HTR-8/SVneo (cell line): Measurements from ENCODE around the gene JADE3.
A peak's percentile ranks its signal among the peaks of the same experiment; 100 is the strongest.

Source experiments
- DNase-seq: peaks from one replicate; pipeline ENCODE4 v3.0.0; 2011; ENCODE audit warnings: low spot score, mixed read lengths; ENCODE audit not compliant: insufficient read length
- FAIRE-seq: peaks from 2 replicates; lab custom pipeline; 2011; peaks lifted over from hg19 to GRCh38; lab: Jason Lieb, UNC

Gene JADE3

DNA sequence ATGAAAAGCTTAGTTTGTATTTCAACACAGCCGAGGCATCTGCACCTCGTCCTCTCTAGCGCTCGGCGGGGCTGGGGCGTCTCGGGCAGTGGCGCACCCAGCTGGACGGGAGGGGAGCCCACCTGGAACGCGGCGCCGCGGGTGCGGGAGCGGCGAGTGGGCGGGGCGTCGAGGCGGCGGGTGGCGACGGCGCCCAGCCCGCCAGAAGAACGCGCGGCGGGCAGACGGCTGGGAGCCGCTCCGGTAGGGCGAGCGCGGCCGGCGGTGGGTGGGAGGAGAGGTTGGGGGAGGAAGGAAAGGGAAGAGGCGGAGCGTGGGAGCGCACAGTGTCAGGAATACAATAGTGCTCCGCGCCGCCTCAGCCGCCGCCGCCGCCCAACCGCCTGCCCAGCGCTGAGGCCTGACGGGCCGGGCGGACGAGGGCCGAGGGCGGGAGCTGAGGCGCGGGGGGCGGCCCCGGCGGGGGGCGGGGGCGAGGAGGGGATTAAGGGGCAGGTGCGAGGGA is at the start of gene JADE3:
Gene JADE3, plus strand, starts transcription at position 324 of the 505 bp plus-strand sequence. CDS start 72,474 bp downstream, outside the sequence.
- DNase-seq (peak; percentile 36), FAIRE-seq (no peak)

DNA sequence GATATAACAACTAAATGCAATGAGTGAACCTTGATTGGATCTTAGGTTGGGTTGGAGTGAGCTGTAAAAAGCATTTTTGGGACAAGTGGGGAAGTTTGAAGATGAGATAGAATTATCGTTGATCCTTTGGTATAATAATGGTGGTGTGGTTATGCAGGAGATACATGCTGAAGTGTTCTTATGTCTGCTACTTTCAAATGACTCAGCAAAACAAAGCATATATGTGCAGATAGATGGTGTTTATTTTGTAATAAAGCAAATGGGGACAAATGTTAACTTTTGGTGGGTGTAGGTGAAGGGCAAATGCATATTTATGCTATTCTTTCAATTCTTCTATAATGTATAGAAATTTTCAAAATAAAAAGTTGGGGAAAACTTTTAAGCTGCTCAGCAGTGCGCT is 49.1 kb upstream of the JADE3 start:
- DNase-seq = no peak
- FAIRE-seq = no peak

DNA sequence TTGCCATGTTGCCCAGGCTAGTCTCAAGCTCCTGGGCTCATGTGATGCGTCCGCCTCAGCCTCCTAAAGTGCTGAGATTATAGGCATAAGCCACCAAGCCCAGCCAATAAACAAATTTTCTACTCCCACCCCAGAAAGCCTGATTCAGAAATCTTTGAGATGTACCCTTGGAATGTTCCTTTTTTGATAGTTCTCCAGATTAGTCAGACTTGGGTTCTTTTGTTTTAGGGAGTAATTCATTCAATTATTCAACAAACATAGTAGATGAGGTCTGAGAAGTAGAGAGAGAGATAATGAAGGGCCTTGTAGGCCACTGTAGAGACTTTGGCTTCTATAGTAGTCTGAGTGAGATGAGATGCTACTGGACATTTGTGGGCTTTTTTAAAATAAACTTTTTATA is 47.6 kb upstream of the JADE3 start:
- FAIRE-seq (no peak), DNase-seq (no peak)

DNA sequence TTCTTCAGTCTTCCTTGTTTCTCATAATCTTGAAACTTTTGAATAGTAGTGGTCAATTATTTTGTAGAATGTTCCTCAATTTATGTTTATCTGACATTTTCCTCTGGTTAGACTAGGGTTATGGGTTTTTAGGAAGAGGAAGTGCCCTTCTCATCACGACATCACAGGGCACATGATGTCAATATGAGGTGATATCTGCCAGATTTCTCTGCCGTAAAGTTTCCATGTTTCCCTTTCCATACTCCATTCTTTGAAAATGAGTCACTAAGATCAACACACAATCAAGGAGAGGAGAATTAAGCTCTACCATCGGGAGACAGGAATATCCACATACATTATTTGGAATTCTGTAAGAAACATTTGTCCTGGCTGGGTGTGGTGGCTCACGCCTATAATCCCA is 46.9 kb upstream of the JADE3 start:
- FAIRE-seq (no peak), DNase-seq (peak; percentile 11)

DNA sequence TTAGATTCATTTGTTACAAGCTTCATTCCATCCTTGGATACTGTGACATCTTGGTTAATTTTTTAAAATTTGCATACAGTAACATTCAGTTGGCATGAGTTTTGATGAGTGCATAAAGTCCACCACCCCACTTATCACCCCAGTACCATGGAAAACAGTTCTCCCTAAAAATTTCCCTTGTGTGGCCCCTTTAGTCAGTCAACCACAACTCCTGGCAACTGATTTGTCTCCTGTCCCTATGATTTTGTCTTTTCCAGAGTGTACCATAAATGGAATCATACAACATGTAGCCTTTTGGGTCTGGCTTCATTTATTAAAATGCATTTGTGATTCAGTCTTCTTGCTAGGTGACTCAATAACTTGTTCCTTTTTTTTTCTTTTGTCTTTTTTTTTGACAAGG is 45.5 kb upstream of the JADE3 start:
- DNase-seq = no peak
- no peak for FAIRE-seq

DNA sequence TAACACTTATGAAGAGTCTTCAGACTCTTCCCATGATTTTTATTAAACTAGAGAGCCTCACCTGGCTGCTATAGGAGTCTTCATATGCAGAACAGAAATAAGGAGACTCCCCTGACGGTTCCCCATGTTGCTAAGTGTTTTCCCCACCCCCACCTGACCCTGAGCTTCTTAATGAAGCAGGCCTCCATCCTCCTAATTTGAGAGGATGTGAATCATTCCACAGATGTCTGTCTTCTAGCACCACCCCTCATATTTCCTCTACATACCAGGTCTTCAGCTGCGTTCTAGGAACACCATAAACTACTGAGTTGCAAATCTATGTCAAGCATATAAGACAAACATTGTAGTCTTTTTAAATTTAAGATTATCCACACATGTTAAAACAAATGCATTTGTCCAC is 38.5 kb upstream of the JADE3 start:
- no peak for FAIRE-seq
- no peak for DNase-seq

DNA sequence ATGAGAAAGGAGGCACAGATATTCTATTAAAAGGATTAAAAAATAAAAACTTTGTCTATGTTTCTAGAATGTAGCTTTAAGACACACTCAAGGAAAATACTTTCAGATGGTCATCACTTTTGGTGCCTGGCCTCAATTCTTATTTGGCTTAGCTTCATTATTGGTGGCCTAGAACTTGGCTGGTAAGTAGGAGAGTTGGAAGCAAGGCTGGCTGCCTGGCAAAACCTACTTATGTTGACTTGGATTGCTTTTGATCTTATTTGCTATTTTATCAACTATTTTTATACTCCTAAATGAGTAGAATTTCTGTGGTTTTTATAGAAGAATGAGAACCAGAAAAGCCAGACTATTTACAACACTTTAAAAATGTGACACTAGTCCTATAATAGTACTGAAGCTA is 35.3 kb upstream of the JADE3 start:
- DNase-seq = no peak

DNA sequence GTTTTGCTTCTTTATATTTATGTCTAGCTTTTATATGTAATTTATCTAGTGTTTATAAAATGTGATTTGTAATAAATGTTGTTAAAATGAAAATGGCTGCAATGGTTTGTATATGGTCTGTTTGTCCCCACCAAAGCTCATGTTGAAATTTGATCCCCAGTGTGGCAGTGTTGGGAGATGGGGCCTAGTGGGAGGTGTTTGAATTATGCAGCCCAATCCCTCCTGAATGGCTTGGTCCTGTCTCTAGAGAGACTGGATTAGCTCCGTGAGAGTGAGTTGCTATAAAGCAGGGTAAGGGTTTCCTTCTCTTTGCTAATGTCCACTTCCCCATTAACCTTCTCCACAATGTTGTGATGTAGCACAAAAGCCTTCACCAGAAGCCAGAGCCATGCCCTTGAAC is 30.0 kb upstream of the JADE3 start:
- FAIRE-seq = no peak
- DNase-seq = no peak

More for the DNA sequence above, 35.3 kb upstream of the JADE3 start:
- FAIRE-seq = no peak

DNA sequence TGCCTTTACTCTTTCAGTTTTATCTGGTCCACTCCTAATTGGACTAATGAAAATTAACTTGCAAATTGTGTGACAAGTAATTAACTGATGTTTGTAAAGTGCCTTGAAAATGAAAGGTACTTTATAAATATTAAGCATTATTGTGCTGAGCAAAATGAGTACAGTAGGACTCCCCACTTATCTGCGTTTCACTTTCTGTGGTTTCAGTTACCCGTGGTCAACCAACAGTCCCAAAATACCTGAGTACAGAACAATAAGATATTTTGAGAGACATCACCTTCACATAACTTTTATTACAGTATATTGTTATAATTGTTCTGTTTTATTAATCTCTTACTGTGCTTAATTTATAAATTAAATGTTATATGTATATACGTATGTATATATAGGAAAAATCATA is 27.4 kb upstream of the JADE3 start:
- FAIRE-seq (no peak), DNase-seq (no peak)

DNA sequence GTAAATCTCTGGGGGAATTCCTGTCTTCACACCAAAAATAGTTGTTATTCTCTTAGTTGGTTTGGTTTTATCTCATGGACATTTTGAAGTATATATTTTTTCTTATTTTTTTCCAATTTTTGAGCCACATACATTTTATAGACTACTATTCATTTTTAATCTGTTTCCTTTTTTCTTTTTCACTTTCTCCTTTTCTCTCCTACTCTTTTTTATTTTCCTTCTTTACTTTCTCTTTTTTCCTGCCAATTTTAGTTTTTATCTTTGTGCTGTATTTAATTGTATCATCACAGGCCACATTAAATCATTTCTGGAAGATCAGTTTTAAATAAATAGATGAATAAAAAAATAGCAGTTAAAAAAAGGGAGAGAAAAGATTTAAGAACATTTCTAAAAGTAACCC is 14.0 kb upstream of the JADE3 start:
- no peak for DNase-seq
- no peak for FAIRE-seq

DNA sequence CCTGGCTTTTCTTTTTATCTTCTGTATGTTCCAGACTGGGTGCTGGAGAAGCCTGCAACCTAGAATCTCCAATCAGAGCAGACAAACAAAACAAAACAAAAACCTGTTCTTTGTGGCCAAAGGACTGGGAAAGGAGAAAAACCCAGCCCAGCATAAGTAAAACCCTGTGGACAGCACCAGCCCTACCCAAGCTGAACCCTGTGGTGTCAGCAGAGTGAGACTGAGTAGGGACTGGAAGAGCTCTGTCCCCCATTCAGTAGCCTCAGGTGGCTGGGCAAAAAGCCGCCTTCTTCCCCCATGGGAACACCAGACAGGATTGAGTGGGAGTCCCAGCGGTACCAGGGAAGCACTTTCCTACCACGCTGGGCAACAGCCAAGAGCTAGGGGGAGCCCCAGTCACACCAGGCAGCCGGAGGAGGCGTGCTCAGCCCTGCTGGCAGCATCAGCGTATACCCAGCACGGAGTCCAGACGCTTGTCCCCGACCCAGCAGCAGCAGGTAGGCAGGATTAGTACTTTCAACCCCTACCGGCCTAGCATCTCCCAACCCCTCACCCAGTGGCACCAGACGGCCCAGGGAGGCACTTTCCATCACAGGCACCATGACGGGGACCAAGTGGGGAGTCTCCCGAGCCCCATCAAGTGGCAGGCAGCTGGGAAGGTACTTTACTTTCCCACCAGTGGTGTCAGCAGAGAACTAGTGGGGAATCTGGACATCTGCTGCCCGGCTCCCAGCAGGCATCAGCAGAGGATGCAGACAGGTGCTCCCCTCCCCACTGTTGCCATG is 8.6 kb upstream of the JADE3 start:
- no peak for FAIRE-seq
- peak; percentile 57 for DNase-seq

DNA sequence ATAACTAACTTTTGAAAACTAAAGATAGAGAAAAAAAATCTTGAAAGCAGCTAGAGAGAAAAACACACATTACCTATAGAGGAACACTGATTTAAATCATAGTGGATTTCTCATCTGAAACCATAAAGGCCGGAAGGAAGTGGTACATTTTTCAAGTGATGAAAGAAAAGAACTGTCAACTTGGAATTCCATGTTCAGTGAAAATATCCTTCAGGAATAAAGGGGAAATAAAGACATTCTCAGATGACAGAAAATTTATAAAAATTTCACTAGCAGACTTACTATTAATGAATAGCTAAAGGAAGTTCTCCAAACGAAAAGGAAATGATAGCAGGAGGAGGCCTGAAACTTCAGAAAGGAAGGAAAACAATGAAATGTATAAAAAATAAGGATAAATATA is 7.6 kb upstream of the JADE3 start:
- DNase-seq = no peak
- no peak for FAIRE-seq

DNA sequence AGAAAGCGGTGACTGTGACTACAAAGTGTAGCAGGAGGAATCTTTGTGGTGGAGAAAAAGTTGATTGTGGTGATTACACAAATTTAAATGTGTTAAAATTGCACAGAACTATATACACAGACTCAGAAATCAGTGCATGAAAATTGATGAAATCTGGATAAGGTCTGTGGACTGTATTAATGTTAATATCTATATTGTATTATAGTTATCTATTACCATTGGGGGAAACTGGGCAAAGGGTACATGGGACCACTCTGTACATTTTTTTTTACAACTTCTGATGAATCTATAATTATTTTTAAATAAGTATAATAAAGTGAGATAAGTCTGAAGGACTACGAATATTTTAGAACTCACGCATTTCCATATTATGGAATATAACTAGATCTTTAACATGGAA is 1.8 kb upstream of the JADE3 start:
- no peak for FAIRE-seq
- no peak for DNase-seq

DNA sequence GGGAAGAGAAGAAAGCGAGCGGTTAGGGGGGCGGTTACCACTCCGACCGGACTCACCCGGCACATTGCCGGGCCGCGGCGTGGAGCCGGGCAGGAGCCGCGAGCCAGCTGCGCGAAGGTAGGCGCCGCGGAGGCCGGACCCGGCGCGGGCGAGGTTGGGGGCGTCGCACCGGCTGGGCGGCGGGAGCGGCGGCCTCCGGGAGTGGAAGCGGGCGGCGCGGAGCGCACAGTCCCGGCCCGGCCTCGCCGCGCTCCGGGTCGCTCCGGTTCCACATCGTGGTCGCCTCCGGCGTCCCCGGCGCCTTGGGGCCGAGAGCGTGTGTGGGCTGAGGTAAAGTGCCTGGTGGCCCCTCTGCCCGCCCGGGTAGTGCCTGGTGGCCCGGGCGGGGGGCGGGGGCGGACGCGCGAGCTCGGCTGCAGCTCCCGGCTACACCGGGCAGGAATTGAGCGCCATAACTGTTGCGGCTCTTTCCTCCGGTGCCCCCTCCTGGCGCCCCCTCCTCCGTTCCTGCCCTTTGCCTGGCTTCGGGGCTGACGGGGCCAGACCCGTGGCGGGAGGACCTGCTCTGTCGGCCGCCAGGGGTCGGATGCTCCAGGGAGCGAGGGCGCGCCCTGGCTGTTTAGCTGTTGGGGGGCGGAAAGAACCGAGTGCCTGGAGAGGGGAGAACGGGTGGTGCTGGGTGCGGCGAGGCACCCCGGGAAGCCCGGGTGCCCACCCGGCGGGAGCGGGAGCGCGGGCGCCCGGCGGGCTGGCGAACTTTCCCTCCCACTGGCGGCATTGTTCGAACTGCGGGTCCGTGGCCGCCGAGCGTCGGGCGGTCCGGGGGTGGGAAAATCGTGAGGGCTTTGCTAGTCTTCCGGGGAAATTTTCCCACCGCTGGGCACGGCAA is 626 bp downstream of the JADE3 start:
- DNase-seq = peak; percentile 24

DNA sequence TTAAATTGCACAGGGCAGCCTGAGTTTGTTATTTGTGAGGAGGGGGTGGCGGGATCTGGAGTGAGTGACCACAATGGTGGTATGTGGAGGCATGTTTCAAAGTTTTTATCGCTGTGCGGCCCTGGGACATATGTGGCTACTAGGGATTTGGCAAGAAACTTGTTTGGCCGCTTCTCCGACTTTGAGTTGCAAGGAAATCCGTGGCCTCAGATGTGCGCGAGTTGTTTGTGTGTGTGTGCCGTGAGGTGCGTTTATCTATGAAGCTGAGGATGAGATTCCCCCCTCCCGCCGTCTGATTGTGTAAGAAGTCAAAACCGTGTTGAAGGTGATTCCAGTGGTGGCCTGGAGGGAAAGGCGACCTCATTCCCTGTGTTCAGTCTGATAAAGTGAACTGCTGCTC is 1.4 kb downstream of the JADE3 start:
- no peak for FAIRE-seq
- no peak for DNase-seq

More for the DNA sequence above, 626 bp downstream of the JADE3 start:
- FAIRE-seq = no peak

DNA sequence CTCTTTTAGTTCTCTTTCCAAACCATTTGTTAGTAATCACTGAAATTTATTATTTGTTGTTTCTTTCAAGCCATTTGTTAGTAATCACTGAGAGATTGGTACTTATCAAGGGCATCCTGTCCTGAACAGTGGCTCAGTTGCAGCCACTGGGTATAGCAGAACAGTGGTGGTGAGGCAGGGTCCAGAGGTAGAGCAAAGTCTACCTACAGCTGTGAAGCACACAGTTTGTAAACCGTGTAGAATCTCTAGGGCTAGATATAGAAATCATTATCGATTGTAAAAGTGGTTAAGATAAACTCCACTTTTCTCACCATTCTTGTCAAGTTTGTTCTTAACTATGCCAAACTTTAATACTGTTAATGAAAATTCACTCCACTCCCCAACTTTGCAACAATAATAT is 4.1 kb downstream of the JADE3 start:
- FAIRE-seq (no peak), DNase-seq (no peak)

DNA sequence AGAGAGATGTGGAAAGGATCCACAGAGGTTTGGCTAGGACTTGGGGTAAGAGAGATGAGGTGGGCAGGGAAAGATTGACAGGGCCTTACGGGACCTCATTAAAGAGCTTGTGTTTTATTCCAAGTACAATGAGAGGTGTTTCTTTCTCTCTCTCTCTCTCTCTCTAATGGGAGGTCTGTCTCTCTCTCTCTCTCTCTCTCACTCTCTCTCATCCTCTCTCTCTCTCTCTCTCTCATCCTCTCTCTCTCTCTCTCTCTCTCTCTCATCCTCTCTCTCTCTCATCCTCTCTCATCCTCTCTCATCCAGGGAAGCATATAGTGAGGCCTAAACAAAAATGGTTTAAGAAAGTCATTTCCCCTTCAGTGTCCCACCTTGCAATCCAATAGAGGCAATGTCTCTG is 5.4 kb downstream of the JADE3 start:
- FAIRE-seq (no peak), DNase-seq (no peak)

DNA sequence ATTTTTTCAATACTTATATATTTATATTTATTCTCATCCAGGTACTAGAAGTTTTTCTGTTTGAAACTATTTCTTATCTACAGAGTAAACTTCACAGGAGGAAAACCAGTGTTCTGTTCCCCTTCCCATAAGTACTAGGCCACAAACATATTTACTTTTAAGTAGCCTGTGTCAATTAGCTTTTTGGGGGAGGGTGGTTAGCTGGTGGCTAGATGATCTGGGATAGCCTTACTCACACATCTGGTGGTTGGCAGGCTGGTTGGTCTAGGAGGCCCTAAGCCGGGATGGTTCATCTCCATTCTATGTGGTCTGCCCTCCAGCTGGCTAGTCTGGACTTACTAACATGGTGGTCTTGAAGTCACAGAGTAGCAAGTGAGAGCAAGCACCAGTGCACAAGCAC is 6.2 kb downstream of the JADE3 start:
- FAIRE-seq (no peak), DNase-seq (no peak)

DNA sequence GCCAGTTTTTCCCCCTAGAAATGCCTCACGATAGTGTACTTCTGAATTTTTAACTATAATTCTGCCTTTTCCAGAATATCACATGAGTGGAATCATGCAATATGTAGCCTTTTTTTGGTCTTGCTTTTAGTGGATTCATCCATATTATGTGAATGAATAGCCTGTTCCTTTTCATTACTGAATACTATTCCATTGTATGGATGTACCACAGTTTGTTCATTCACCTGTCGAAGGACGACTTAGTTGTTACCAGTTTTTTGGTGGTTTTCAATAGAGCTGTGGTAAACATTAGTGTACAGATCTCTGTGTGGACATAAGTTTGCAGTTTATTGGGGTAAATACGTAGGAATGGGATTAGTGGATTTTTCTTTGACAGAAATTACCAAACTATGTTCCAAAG is 8.0 kb downstream of the JADE3 start:
- FAIRE-seq (no peak), DNase-seq (no peak)

DNA sequence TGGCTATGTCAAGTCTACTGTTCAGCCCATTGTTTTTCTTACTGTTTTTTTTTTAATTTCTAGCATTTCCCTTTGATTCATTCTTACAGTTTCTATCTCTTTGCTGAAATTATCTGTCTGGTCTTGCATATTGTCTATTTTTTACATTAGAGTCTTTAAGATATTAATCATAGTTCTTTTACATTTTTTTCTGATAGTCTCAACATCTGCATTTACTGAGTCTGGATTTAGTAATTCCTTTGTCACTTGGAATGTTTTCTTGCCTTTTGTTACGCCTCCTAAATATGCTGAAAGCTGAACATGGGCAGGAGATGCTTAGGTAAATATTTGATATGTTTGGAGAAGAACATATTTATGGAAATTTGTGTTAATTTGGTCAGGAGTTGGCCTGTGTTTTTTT is 10.4 kb downstream of the JADE3 start:
- DNase-seq = no peak
- no peak for FAIRE-seq

DNA sequence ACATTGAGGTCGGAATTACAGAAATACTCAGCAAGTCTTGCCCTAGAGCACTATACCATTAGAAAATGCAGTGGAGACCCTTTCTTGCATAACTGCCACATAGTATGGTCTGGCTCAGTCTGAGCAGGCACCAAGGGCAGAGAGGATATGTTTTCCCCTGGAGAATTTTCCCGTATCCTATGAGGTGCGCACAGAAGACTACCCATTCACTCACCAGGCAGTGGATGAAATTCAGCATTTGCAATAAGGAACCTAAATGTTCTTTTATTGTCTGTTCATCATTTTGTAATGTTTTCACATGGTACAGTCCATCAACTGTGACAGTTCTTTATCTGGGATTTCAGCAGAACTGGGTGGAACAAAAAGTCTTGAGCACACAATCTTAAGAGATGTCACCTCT is 15.5 kb downstream of the JADE3 start:
- DNase-seq = no peak
- FAIRE-seq = no peak
